Osteoblast (primary cell): ENCODE measurements around the gene MACROH2A1. TPM values are rescaled to one million over a fixed set of nuclear protein-coding genes. Genes with fewer than 3 reads are reported as not detected.

Source experiments
- DNase-seq: peaks from one replicate; pipeline ENCODE4 v3.0.0; 2011; ENCODE audit warnings: low spot score, mixed read lengths; ENCODE audit not compliant: insufficient read length; ENCODE audit errors: missing footprints
- H2AFZ ChIP-seq: 2 replicates; pipeline ENCODE4 v1.6.0; 2011; ENCODE audit warnings: mild to moderate bottlenecking, low read length
- H3K27ac ChIP-seq: 2 replicates; pipeline ENCODE4 v1.5.1; 2011; ENCODE audit warnings: mild to moderate bottlenecking, low read depth, low read length, moderate library complexity
- H3K27me3 ChIP-seq: 2 replicates; pipeline ENCODE4 v1.6.0; 2012; ENCODE audit warnings: mild to moderate bottlenecking, control low read depth, inconsistent platforms, low read length, moderate library complexity; ENCODE audit not compliant: insufficient read depth
- H3K36me3 ChIP-seq: 2 replicates; pipeline ENCODE4 v1.5.1; 2011; ENCODE audit warnings: mild to moderate bottlenecking, low read length, control low read depth, moderate library complexity; ENCODE audit not compliant: insufficient read depth
- H3K4me1 ChIP-seq: 2 replicates; pipeline ENCODE4 v1.5.1; 2011; ENCODE audit warnings: mild to moderate bottlenecking, low read length, control low read depth, moderate library complexity; ENCODE audit not compliant: insufficient read depth
- H3K4me2 ChIP-seq: 2 replicates; pipeline ENCODE4 v1.6.0; 2011; ENCODE audit warnings: mild to moderate bottlenecking, low read length; ENCODE audit not compliant: insufficient read depth
- H3K4me3 ChIP-seq: fragments of 200-600 bp; sonication (generic); 3 replicates; pipeline ENCODE4 v1.5.1; 2012; ENCODE audit warnings: mild to moderate bottlenecking, low read length, inconsistent platforms; ENCODE audit not compliant: insufficient read depth
- H3K79me2 ChIP-seq: 2 replicates; pipeline ENCODE4 v1.6.0; 2012; ENCODE audit warnings: mild to moderate bottlenecking, low read length, control low read depth, inconsistent platforms; ENCODE audit not compliant: insufficient read depth
- H3K9me3 ChIP-seq: 2 replicates; pipeline ENCODE4 v1.5.1; 2011; ENCODE audit warnings: low read depth, low read length, control low read depth
- H4K20me1 ChIP-seq: 2 replicates; pipeline ENCODE4 v1.6.0; 2012; ENCODE audit warnings: mild to moderate bottlenecking, low read length, control low read depth; ENCODE audit not compliant: insufficient read depth
- total RNA-seq: library from RNA; depleted of rRNA; stranded (reverse); fragments of >200 nt; gene quantifications from 2 replicates; pipeline ENCODE4 v1.2.3, GENCODE V29; 2012
- TF ChIP-seq, protein P1 (sequence below): IDR thresholded peaks from 2 replicates; pipeline ENCODE4 v1.5.1; 2011; ENCODE audit warnings: mild to moderate bottlenecking, low read depth, low read length, moderate library complexity; ENCODE audit errors: extremely low read depth

MACROH2A1 gene
- total RNA-seq, 1 donor, result 162 TPM

DNA sequence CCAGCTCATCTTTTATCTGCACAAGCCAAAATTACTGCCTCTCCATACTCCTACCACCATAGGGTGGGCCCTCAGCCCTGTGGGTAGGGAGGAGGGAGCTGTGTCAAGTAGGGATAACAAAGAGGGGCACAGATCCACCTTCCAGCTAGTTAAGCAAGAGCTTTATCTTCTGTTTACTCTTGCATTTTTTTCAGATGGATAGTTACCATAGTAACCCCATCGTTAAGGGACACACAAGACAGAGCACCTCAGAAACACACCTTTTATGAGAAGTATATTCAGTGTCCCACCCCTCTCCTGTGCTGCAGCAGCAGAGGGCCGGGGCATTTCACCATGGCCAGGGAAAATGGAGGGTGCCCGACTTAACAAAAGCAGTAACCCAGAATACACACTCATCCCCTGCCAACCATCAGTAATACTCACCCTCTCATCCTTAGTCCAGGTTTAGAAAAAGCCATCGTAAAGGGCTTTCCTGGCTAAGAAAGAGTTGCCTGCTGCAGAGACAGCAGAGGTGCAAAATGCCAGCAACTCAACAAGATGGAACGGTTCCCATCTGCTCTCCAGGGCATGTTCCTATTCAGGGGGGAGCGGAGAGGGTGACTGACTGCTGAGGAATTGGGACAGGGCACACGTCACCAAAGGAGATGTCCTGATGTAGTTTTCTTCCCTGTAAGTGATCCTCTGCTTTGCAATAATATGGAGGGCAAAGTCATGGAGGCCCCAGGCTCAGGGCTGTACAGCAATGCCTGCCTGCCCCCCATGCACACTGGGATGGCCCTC lies 25.1 kb downstream of the MACROH2A1 start:
- no peak for DNase-seq
- Histone ChIP-seq H3K4me1 (peaks cover 32% of the 10 kb centered on the region), H3K4me3 (no peak overlapping the region), H2AFZ (no peak overlapping the region), H3K79me2 (peaks cover 94% of the 10 kb centered on the region), H3K36me3 (peaks cover 59% of the 10 kb centered on the region), H4K20me1 (peaks cover 35% of the 10 kb centered on the region), H3K4me2 (no peak overlapping the region), H3K27me3 (no peaks in the 10 kb centered on the region), H3K27ac (no peak overlapping the region), H3K9me3 (no peaks in the 10 kb centered on the region)
- TF ChIP-seq, protein P1, sequence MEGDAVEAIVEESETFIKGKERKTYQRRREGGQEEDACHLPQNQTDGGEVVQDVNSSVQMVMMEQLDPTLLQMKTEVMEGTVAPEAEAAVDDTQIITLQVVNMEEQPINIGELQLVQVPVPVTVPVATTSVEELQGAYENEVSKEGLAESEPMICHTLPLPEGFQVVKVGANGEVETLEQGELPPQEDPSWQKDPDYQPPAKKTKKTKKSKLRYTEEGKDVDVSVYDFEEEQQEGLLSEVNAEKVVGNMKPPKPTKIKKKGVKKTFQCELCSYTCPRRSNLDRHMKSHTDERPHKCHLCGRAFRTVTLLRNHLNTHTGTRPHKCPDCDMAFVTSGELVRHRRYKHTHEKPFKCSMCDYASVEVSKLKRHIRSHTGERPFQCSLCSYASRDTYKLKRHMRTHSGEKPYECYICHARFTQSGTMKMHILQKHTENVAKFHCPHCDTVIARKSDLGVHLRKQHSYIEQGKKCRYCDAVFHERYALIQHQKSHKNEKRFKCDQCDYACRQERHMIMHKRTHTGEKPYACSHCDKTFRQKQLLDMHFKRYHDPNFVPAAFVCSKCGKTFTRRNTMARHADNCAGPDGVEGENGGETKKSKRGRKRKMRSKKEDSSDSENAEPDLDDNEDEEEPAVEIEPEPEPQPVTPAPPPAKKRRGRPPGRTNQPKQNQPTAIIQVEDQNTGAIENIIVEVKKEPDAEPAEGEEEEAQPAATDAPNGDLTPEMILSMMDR, result no peak

DNA sequence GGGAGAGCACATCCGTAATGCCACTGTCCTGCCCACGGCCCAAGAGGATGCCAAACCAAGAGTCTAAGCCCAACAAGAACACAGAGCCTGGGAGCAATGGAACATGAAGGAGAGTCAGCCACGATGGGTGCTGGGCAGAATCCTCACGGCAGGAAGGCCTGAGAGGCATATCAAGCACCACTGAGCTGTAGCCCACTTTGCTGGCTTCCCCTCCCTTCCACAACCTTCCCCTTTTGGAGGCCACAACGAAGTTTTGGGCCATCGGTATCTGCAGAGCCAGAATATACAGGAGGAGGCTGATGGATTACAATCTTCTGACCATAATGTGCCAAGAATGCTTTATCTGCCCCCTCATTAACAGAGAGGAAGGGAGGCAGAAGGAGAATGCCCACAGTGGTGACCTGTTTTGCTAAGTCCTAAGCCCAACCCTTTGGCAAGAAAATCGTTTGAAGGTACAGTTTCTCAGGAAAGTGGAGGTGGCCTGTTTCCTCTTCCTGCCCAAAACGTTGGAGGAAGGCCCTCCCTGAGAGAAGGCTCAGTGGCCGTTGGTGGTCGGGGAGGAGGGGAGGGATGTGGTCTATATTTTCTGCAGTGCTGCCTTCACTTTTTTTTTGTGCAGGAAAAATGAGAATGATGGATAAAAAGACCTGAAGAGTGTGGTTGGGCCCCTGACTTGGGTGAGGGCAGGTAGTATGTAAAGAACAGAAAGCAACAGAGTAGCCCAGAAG lies 26.2 kb downstream of the MACROH2A1 start:
- no peak overlapping the region for H3K4me3 ChIP-seq
- peaks cover 94% of the 10 kb centered on the region for H3K79me2 ChIP-seq
- no peaks in the 10 kb centered on the region for H3K9me3 ChIP-seq
- H3K4me2 ChIP-seq, result no peak overlapping the region
- H2AFZ ChIP-seq, result no peak overlapping the region
- no peaks in the 10 kb centered on the region for H3K27me3 ChIP-seq
- DNase-seq, result no peak
- H3K4me1 ChIP-seq, result peaks cover 31% of the 10 kb centered on the region
- H3K36me3 ChIP-seq, result peaks cover 61% of the 10 kb centered on the region
- peak overlapping the region; percentile 39 for H3K27ac ChIP-seq
- TF ChIP-seq, protein P1, result no peak
- H4K20me1 ChIP-seq, result peaks cover 32% of the 10 kb centered on the region

DNA sequence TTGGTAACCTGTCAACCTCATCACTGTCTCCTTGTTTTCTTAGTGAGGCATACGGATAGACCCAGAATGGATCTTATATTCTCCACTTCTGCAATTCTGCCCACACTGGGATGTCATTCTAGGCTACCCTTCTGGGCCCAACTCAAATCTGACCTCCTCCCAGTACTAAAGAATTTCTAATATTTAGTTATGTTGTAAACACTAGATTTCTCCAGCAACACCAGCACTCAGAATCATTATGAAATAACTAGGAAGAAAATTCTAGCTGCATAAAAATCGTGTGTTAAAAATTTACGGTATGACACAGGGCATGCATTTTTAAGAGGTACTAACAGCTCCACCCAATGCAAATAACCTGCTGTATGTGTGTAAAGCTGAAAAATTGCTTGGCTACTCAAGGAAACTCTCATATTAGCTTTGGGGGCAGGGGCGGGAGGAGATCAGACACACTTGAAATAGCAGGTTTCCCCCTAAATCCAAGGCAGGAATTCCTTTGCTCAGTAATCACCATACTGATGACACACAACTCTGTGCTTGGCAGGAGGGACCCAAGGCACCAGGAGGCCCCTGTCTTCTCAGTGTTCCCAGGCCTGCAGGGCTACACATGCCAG lies 27.3 kb downstream of the MACROH2A1 start:
- Histone ChIP-seq H3K9me3 (no peaks in the 10 kb centered on the region), H3K79me2 (peaks cover 93% of the 10 kb centered on the region), H3K27me3 (no peaks in the 10 kb centered on the region), H4K20me1 (peaks cover 29% of the 10 kb centered on the region), H2AFZ (no peak overlapping the region), H3K4me1 (peaks cover 31% of the 10 kb centered on the region), H3K4me2 (peak overlapping the region; percentile 14), H3K36me3 (peaks cover 58% of the 10 kb centered on the region), H3K27ac (peak overlapping the region; percentile 39), H3K4me3 (no peak overlapping the region)
- TF ChIP-seq, protein P1, result no peak
- peak; percentile 83 for DNase-seq

DNA sequence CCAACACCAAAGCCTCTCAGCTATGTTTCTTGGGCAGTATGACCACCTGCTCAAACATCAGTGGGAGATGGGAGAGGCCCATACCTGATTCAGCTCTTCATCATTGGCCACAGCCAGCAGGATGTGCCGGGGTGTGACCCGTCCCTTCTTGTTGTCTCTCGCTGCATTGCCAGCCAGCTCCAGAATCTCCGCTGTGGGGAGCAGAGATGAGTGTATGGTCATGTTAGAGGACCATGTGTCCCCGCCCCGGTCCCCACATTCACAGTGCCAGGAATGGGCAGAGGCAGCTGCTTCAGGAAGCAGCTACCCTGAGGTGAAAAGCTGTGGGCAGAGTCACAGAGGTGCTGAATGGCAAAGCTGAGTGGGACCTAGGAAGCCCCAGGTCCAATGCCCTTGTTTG lies 29.1 kb downstream of the MACROH2A1 start:
- Histone ChIP-seq H3K36me3 (peaks cover 46% of the 10 kb centered on the region), H3K9me3 (no peaks in the 10 kb centered on the region), H3K4me1 (peaks cover 32% of the 10 kb centered on the region), H3K4me2 (no peak overlapping the region), H3K27ac (peak overlapping the region; percentile 22), H3K79me2 (peaks cover 87% of the 10 kb centered on the region), H3K4me3 (no peak overlapping the region), H3K27me3 (no peaks in the 10 kb centered on the region), H4K20me1 (peaks cover 30% of the 10 kb centered on the region), H2AFZ (no peak overlapping the region)
- TF ChIP-seq, protein P1, result no peak
- no peak for DNase-seq
